ENCODE measurements around the gene TBC1D21.
A peak's percentile ranks its signal among the peaks of the same experiment; 100 is the strongest.

The TBC1D21 gene

GRCh38 chr15:73923488-73924164 is 50.3 kb downstream of the TBC1D21 start:
- H3K36me3 Mint-ChIP-seq = peaks cover 12% of the 10 kb centered on the region
- peak overlapping the region; percentile 52 for H3K4me3 Mint-ChIP-seq
- peak overlapping the region; percentile 75 for H3K27ac Mint-ChIP-seq
- peaks cover 33% of the 10 kb centered on the region for H3K4me1 Mint-ChIP-seq (ENCODE audit: low read depth)
- no peaks in the 10 kb centered on the region for H3K27me3 Mint-ChIP-seq
- peaks cover 5% of the 10 kb centered on the region for H3K9me3 Mint-ChIP-seq (ENCODE audit: low read depth)

GRCh38 chr15:73924171-73924921 is 51.0 kb downstream of the TBC1D21 start:
- Mint-ChIP-seq H3K4me3 (no peak overlapping the region), H3K27me3 (no peaks in the 10 kb centered on the region), H3K27ac (peak overlapping the region; percentile 75), H3K4me1 (ENCODE audit: low read depth) (peaks cover 40% of the 10 kb centered on the region), H3K36me3 (peaks cover 6% of the 10 kb centered on the region), H3K9me3 (ENCODE audit: low read depth) (no peaks in the 10 kb centered on the region)

GRCh38 chr15:73925848-73926218 is 52.5 kb downstream of the TBC1D21 start:
- peaks cover 37% of the 10 kb centered on the region for H3K4me1 Mint-ChIP-seq (ENCODE audit: low read depth)
- no peaks in the 10 kb centered on the region for H3K9me3 Mint-ChIP-seq (ENCODE audit: low read depth)
- H3K4me3 Mint-ChIP-seq = peak overlapping the region; percentile 72
- no peaks in the 10 kb centered on the region for H3K36me3 Mint-ChIP-seq
- H3K27ac Mint-ChIP-seq = no peak overlapping the region
- H3K27me3 Mint-ChIP-seq = no peaks in the 10 kb centered on the region

DNA sequence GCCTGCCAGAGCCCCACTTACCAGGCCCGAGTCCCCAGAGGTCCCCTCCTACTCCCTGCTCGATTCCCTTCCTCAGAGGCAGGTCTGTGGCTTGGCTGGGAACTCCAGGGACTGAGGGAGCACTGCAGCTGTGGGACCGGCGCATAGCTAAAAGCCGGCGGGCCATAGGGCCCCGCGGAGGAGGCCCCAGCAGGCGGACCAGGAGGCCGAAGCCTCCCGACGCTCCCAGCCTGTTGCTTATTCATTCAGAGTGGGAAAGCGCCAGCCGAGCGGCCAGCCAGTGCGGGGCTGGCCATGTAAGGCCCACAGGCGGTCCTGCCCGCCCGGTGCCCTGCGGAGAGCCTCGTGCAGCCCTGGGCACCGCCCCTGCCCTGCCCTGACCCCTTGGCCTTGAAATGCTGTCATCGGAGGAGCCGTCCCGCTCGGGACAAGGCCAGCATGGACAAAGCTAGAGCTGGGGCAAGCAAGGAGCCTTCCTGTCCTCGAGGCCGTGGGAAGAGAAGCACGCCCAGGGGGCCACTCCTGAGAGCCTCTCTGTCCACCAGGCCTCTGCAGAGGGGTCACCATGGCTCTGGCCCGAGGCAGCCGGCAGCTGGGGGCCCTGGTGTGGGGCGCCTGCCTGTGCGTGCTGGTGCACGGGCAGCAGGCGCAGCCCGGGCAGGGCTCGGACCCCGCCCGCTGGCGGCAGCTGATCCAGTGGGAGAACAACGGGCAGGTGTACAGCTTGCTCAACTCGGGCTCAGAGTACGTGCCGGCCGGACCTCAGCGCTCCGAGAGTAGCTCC is 53.0 kb downstream of the TBC1D21 start, which contains the start of gene LOXL1:
TSS of gene LOXL1 (plus strand) at position 244 of the 784 bp plus-strand sequence. CDS start at position 566, 322 bp downstream.
- Mint-ChIP-seq H3K9me3 (ENCODE audit: low read depth) (no peaks in the 10 kb centered on the region), H3K4me1 (ENCODE audit: low read depth) (peaks cover 37% of the 10 kb centered on the region), H3K4me3 (peak within 1 kb of the TSS; percentile 72), H3K27ac (no peak within 1 kb of the TSS), H3K27me3 (no peaks in the 10 kb centered on the region), H3K36me3 (no peaks in the 10 kb centered on the region)

GRCh38 chr15:73927003-73927475 is 53.7 kb downstream of the TBC1D21 start:
- no peak overlapping the region for H3K4me3 Mint-ChIP-seq
- H3K9me3 Mint-ChIP-seq (ENCODE audit: low read depth) = no peaks in the 10 kb centered on the region
- H3K27ac Mint-ChIP-seq = no peak overlapping the region
- H3K4me1 Mint-ChIP-seq (ENCODE audit: low read depth) = peaks cover 37% of the 10 kb centered on the region
- H3K36me3 Mint-ChIP-seq = no peaks in the 10 kb centered on the region
- H3K27me3 Mint-ChIP-seq = no peaks in the 10 kb centered on the region

GRCh38 chr15:73927476-73928240 is 54.3 kb downstream of the TBC1D21 start:
- Mint-ChIP-seq H3K4me3 (peak overlapping the region; percentile 75), H3K36me3 (no peaks in the 10 kb centered on the region), H3K9me3 (ENCODE audit: low read depth) (no peaks in the 10 kb centered on the region), H3K27ac (no peak overlapping the region), H3K27me3 (no peaks in the 10 kb centered on the region), H3K4me1 (ENCODE audit: low read depth) (peaks cover 37% of the 10 kb centered on the region)

GRCh38 chr15:73928241-73928579 is 54.8 kb downstream of the TBC1D21 start:
- peaks cover 36% of the 10 kb centered on the region for H3K4me1 Mint-ChIP-seq (ENCODE audit: low read depth)
- H3K27ac Mint-ChIP-seq = no peak overlapping the region
- H3K36me3 Mint-ChIP-seq = no peaks in the 10 kb centered on the region
- H3K9me3 Mint-ChIP-seq (ENCODE audit: low read depth) = no peaks in the 10 kb centered on the region
- peak overlapping the region; percentile 75 for H3K4me3 Mint-ChIP-seq
- no peaks in the 10 kb centered on the region for H3K27me3 Mint-ChIP-seq

DNA sequence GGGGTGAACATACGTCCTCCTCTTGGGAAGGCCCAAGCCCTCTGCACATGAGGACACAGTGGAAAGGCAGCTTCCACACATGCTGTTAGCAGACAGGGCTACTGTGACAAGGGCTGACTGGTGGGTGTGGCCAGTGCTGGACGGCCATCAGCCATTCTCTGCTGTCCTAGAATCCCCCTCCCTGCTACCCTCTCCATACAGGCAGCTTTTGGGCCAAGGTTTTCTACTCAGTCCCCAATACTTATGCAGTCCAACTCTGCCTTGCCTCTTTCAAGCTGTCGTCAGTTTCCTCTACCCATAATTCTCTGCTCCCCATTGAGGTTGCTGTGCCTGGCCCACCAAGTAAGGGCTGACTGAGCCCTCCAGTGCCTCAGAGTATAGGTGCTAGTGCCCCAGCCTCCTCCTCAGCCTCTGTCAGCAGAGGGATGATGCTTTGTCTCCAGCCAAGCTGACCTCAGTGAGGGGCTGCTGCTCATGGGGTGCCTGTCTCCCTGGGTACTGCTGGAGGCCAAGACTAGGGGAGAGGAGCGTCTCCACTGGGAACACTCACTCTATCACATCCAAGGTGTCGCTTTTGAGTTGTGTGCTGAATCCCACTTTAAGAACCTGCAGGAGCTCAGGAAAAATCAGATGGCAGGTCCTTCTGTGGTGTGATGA is 55.7 kb downstream of the TBC1D21 start:
- H3K27me3 Mint-ChIP-seq = no peaks in the 10 kb centered on the region
- H3K9me3 Mint-ChIP-seq (ENCODE audit: low read depth) = no peaks in the 10 kb centered on the region
- H3K36me3 Mint-ChIP-seq = no peaks in the 10 kb centered on the region
- H3K4me3 Mint-ChIP-seq = peak overlapping the region; percentile 52
- H3K4me1 Mint-ChIP-seq (ENCODE audit: low read depth) = peaks cover 27% of the 10 kb centered on the region
- H3K27ac Mint-ChIP-seq = no peak overlapping the region

GRCh38 chr15:73930371-73930770 is 57.0 kb downstream of the TBC1D21 start:
- Mint-ChIP-seq H3K36me3 (no peaks in the 10 kb centered on the region), H3K27ac (no peak overlapping the region), H3K9me3 (ENCODE audit: low read depth) (no peaks in the 10 kb centered on the region), H3K4me1 (ENCODE audit: low read depth) (peaks cover 18% of the 10 kb centered on the region), H3K4me3 (no peak overlapping the region), H3K27me3 (no peaks in the 10 kb centered on the region)

DNA sequence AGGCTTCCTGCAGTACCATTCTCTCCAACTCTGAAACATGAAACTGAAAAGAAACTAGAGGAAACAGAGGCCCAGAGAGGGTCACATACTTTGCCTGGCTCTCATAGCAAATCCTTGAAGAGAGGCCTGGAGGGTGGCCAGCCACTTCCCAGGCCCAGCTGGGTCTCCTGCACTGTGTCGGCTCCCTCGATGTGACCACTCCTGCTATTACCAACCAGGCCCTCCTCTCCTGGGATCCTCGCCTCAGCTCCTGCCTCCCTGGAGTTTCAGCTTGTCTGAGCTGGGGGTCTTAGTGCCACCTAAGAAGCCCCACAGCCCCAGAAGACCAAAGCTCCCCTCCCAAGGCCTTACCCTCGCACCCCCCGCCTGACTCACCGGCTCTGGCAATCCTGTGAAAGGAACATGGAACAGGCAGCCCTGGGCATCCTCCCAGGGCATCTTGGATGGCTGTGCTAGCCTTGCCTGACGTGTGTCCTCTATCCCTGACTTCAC is 57.5 kb downstream of the TBC1D21 start:
- H3K4me3 Mint-ChIP-seq = no peak overlapping the region
- no peaks in the 10 kb centered on the region for H3K27me3 Mint-ChIP-seq
- H3K9me3 Mint-ChIP-seq (ENCODE audit: low read depth) = no peaks in the 10 kb centered on the region
- H3K27ac Mint-ChIP-seq = no peak overlapping the region
- peaks cover 13% of the 10 kb centered on the region for H3K4me1 Mint-ChIP-seq (ENCODE audit: low read depth)
- H3K36me3 Mint-ChIP-seq = no peaks in the 10 kb centered on the region

DNA sequence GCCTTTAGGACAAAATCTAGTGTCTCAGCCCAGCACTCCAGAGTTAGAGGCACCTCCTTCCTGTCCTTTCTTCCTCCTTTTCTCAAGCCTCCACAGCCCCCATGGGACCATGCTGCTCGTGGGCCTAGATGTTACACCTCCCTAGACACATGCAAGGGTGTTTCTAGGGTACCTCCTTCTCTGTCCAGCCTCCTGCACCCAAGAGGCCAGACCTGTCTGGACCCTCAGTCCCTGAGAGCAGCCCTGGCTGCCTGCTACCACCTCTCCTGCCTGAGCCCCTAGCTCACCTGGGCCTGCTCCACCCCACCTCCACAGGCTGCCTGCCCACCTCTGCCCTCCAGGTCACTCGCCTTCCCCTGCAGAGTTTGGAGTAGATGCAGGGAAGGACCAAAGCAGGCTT is 58.1 kb downstream of the TBC1D21 start:
- Mint-ChIP-seq H3K9me3 (ENCODE audit: low read depth) (no peaks in the 10 kb centered on the region), H3K36me3 (no peaks in the 10 kb centered on the region)

GRCh38 chr15:73932381-73933191 is 59.2 kb downstream of the TBC1D21 start:
- Mint-ChIP-seq H3K4me1 (ENCODE audit: low read depth) (peaks cover 12% of the 10 kb centered on the region), H3K27me3 (no peaks in the 10 kb centered on the region), H3K9me3 (ENCODE audit: low read depth) (no peaks in the 10 kb centered on the region), H3K36me3 (no peaks in the 10 kb centered on the region), H3K4me3 (no peak overlapping the region), H3K27ac (no peak overlapping the region)

More for the DNA sequence above, 58.1 kb downstream of the TBC1D21 start:
- no peak overlapping the region for H3K4me3 Mint-ChIP-seq
- H3K4me1 Mint-ChIP-seq (ENCODE audit: low read depth) = peaks cover 12% of the 10 kb centered on the region
- H3K27ac Mint-ChIP-seq = no peak overlapping the region
- H3K27me3 Mint-ChIP-seq = no peaks in the 10 kb centered on the region

GRCh38 chr15:73934281-73934680 is 60.9 kb downstream of the TBC1D21 start:
- H3K4me3 Mint-ChIP-seq = no peak overlapping the region
- H3K4me1 Mint-ChIP-seq (ENCODE audit: low read depth) = peaks cover 1% of the 10 kb centered on the region
- no peaks in the 10 kb centered on the region for H3K9me3 Mint-ChIP-seq (ENCODE audit: low read depth)
- H3K36me3 Mint-ChIP-seq = no peaks in the 10 kb centered on the region
- H3K27ac Mint-ChIP-seq = no peak overlapping the region
- no peaks in the 10 kb centered on the region for H3K27me3 Mint-ChIP-seq
